ENCODE data around the gene METTL15. TPM values are rescaled to one million over a fixed set of nuclear protein-coding genes. Genes with fewer than 3 reads are reported as not detected.
"Not testable (repeated sequence)": the region's sequence is repeated elsewhere in the genome, so short reads cannot be mapped to it uniquely, and the experiment has no call there.

METTL15 gene
- total RNA-seq, 2 donors from 2014 or later, result 5.2 to 8.2 TPM

DNA sequence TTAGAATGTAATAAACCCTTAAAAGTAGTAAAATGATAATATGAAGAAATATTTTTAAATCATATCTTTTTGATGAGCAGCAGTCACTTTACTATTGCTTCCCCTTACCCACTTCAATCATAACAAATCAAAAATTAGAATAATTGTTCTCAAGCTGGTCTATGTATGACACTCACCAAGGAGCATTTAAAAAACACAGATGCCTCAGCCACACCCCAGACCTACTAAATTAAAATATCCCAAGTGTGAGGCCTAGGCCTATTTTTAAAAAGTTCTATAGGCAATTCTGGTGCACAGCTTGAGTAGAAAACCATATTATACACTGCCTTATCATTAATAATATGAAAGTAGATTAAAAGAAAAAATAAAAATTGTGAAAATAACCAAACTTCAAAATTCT lies 15.4 kb upstream of the METTL15 start:
- Histone ChIP-seq H3K36me3 (replicated peaks in 1 of 2; ENCODE audit: insufficient read depth in 1 of 2, low read depth in 2 of 2) (no peaks in the 10 kb centered on the region), H3K27me3 (no peaks in the 10 kb centered on the region), H3K9me3 (no peaks in the 10 kb centered on the region), H3K4me3 (no peak overlapping the region), H3K27ac (no peak overlapping the region), H3K4me1 (no peaks in the 10 kb centered on the region)
- TF ChIP-seq POLR2A (IDR thresholded peaks at IDR 0.05) (no peak), CTCF (IDR thresholded peaks at IDR 0.05) (no peak)
- intact Hi-C loops (cut with DNase I), result no loop called here
- ATAC-seq, result no peak
- DNase-seq, result no peak

DNA sequence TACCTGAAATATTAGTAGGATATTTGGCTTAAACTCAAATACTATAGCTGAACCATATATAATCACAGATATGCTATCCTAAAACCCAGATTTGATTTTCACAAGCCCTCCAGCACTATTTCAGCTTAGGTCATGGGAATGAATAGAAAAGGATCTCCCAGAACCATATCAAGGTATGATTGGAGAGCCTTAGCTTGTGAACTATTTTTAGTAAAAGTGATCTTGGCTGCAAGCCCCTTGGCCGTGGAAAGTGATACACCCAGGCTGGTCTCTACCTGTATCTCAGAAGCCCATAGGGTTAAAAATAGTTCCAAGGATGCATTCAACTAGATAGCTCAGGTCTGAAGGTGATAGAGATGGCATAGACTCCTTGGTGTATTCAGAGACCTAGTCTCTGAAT lies 9.9 kb upstream of the METTL15 start:
- H3K4me3 ChIP-seq, result no peak overlapping the region
- no peaks in the 10 kb centered on the region for H3K4me1 ChIP-seq
- no peaks in the 10 kb centered on the region for H3K9me3 ChIP-seq
- no peak for DNase-seq
- intact Hi-C loops (cut with DNase I), result no loop called here
- no peak for TF ChIP-seq POLR2A (IDR thresholded peaks at IDR 0.05)
- TF ChIP-seq CTCF (IDR thresholded peaks at IDR 0.05), result no peak
- ATAC-seq, result no peak
- WGBS, 2 donors, result 27 to 42% methylated on average over 1 of the region's 1 CpG
- no peaks in the 10 kb centered on the region for H3K27me3 ChIP-seq
- H3K36me3 ChIP-seq (replicated peaks in 1 of 2; ENCODE audit: insufficient read depth in 1 of 2, low read depth in 2 of 2), result no peaks in the 10 kb centered on the region
- no peak overlapping the region for H3K27ac ChIP-seq

- Histone ChIP-seq H3K36me3 (replicated peaks in 1 of 2; ENCODE audit: insufficient read depth in 1 of 2, low read depth in 2 of 2) (no peaks in the 10 kb centered on the region), H3K9me3 (no peaks in the 10 kb centered on the region), H3K27ac (no peak overlapping the region), H3K4me1 (no peaks in the 10 kb centered on the region), H3K27me3 (no peaks in the 10 kb centered on the region), H3K4me3 (no peak overlapping the region)
- WGBS, 2 donors, result 28 to 30% methylated on average over 1 of the region's 1 CpG
- ATAC-seq (no peak), DNase-seq (no peak)
- intact Hi-C loops (cut with DNase I), result no loop called here
- TF ChIP-seq CTCF (IDR thresholded peaks at IDR 0.05) (no peak), POLR2A (IDR thresholded peaks at IDR 0.05) (no peak)
These were observed 8.5 kb upstream of the METTL15 start for GRCh38 chr11:28099715-28100114.

- Histone ChIP-seq H3K9me3 (no peaks in the 10 kb centered on the region), H3K27ac (no peak overlapping the region), H3K4me1 (no peaks in the 10 kb centered on the region), H3K27me3 (no peaks in the 10 kb centered on the region), H3K36me3 (replicated peaks in 1 of 2; ENCODE audit: insufficient read depth in 1 of 2, low read depth in 2 of 2) (no peaks in the 10 kb centered on the region), H3K4me3 (no peak overlapping the region)
- intact Hi-C loops (cut with DNase I), result no loop called here
- no peak for ATAC-seq
- 60 to 63% methylated on average over 2 of the region's 2 CpGs for WGBS, 2 donors
- DNase-seq, result no peak
- no peak for TF ChIP-seq POLR2A (IDR thresholded peaks at IDR 0.05)
- no peak for TF ChIP-seq CTCF (IDR thresholded peaks at IDR 0.05)
These were observed 7.5 kb upstream of the METTL15 start for GRCh38 chr11:28100665-28101064.

DNA sequence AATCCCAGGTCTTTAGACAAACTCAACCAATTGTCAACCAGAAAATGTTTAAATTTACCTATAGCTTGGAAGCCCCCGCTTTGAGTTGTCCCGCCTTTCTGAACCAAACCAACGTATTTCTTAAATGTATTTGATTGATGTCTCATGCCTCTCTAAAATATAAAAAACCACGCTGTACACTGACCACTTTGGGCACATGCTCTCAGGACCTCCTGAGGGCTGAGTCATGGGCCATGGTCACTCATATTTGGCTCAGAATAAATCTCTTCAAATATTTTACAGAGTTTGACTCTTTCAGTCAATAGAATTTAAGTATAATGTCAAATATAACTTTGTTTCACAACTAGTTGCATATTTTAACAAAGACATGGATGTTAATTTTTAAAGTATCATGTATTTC lies 5.9 kb upstream of the METTL15 start:
- DNase-seq; H3K36me3 ChIP-seq (replicated peaks in 1 of 2; ENCODE audit: insufficient read depth in 1 of 2, low read depth in 2 of 2); H3K27ac ChIP-seq; H3K4me1 ChIP-seq; H3K27me3 ChIP-seq; intact Hi-C loops (cut with DNase I); H3K9me3 ChIP-seq; H3K4me3 ChIP-seq; ATAC-seq: not testable (repeated sequence)
- 86 to 88% methylated on average over 4 of the region's 4 CpGs for WGBS, 2 donors
